Adrenal gland (tissue), 5 donors: ENCODE data around the gene ZBTB4.

Experiments
- CTCF ChIP-seq, 6 experiments: fragments of 450-650 bp in 4 of 6; fragments of 200-600 bp in 2 of 6; sonication (generic) in 1 of 6; IDR thresholded peaks; 1 replicate in 5 of 6; 2 replicates in 1 of 6; pipeline versions ENCODE4 v1.5.1 to v1.8.0; 2016 to 2021; ENCODE audit warnings: antibody characterized with exemption in 6 of 6, mild to moderate bottlenecking in 2 of 6, moderate library complexity in 1 of 6
- POLR2A ChIP-seq, 2 donors: fragments of 450-650 bp; IDR thresholded peaks; one replicate each; pipeline ENCODE4 v1.6.1; 2017; ENCODE audit warnings: antibody characterized with exemption in 2 of 2, mild to moderate bottlenecking in 2 of 2, moderate library complexity in 1 of 2
- donor health status: DM: no; HTN: no; CAD: no.

- no peak for TF ChIP-seq CTCF (IDR thresholded peaks at IDR 0.05)
- no peak for TF ChIP-seq POLR2A (IDR thresholded peaks at IDR 0.05)
These were observed 60.8 kb downstream of the ZBTB4 start for GRCh38 chr17:7418472-7419152.
